Measurements from ENCODE around the gene PDPK1. TPM values are rescaled to one million over a fixed set of nuclear protein-coding genes. Genes with fewer than 3 reads are reported as not detected.
"Not testable (repeated sequence)": the region's sequence is repeated elsewhere in the genome, so short reads cannot be mapped to it uniquely, and the experiment has no call there.

PDPK1 gene
- total RNA-seq, 2 experiments from 2014 or later = 43.5 to 45.2 TPM

GRCh38 chr16:2530629-2531318 lies 7.0 kb upstream of the PDPK1 start:
- ChIA-PET POLR2A (interaction anchor here (1.2 to 3.7 kb wide), 5 partner anchors 8 to 385 kb away, joined by 3 to 67 read pairs (median 4); partner anchors contain the start of genes AMDHD2 and ATP6V0C), CTCF (interaction anchor here (0.6 kb wide), 2 partner anchors 110 to 508 kb away, joined by 3 to 4 read pairs; no protein-coding TSS in a partner anchor)
- Mint-ChIP-seq H3K36me3 (ENCODE audit: low read depth) (peaks cover 6% of the 10 kb centered on the region), H3K27ac (peak overlapping the region; percentile 100), H3K4me1 (peaks cover 26% of the 10 kb centered on the region), H3K27me3 (no peaks in the 10 kb centered on the region), H3K9me3 (no peaks in the 10 kb centered on the region), H3K4me3 (peak overlapping the region; percentile 98)
- DNase-seq = no peak

GRCh38 chr16:2531371-2531695 lies 6.5 kb upstream of the PDPK1 start, which contains the start of gene CEMP1:
CEMP1 (minus strand) TSS chr16:2531408; CDS start chr16:2531073, 335 bp downstream.
- CTCF ChIA-PET = interaction anchor here (0.6 kb wide), 2 partner anchors 110 to 509 kb away, joined by 3 to 4 read pairs; no protein-coding TSS in a partner anchor
- no peaks in the 10 kb centered on the region for H3K9me3 Mint-ChIP-seq
- peaks cover 28% of the 10 kb centered on the region for H3K4me1 Mint-ChIP-seq
- H3K27me3 Mint-ChIP-seq = no peaks in the 10 kb centered on the region
- DNase-seq = no peak
- peak within 1 kb of the TSS; percentile 98 for H3K4me3 Mint-ChIP-seq
- peak within 1 kb of the TSS; percentile 100 for H3K27ac Mint-ChIP-seq
- POLR2A ChIA-PET = interaction anchor here (1.2 to 3.7 kb wide), 6 partner anchors 9 to 385 kb away, joined by 3 to 67 read pairs (median 6); partner anchors contain the start of genes AMDHD2, ATP6V0C and PGP
- H3K36me3 Mint-ChIP-seq (ENCODE audit: low read depth) = peaks cover under 1% of the 10 kb centered on the region

GRCh38 chr16:2531696-2532493 lies 5.9 kb upstream of the PDPK1 start:
- H3K4me3 Mint-ChIP-seq = peak overlapping the region; percentile 98
- no peaks in the 10 kb centered on the region for H3K27me3 Mint-ChIP-seq

GRCh38 chr16:2532494-2533141 lies 5.2 kb upstream of the PDPK1 start:
- H3K27ac Mint-ChIP-seq = peak overlapping the region; percentile 100
- CTCF ChIA-PET = interaction anchor here (1.1 kb wide), 1 partner anchor 12 kb away, joined by 6 read pairs; the partner anchor contains the start of gene AMDHD2
- H3K4me3 Mint-ChIP-seq = peak overlapping the region; percentile 98
- H3K27me3 Mint-ChIP-seq = no peaks in the 10 kb centered on the region
- H3K4me1 Mint-ChIP-seq = peaks cover 34% of the 10 kb centered on the region
- DNase-seq = peak; percentile 74
- no peaks in the 10 kb centered on the region for H3K36me3 Mint-ChIP-seq (ENCODE audit: low read depth)
- no peaks in the 10 kb centered on the region for H3K9me3 Mint-ChIP-seq
- POLR2A ChIA-PET = interaction anchor here (0.7 to 3.7 kb wide), 11 partner anchors 8 to 1164 kb away, joined by 3 to 67 read pairs (median 4); partner anchors contain the start of genes AMDHD2, ATP6V0C, PGP and TRAF7

More at GRCh38 chr16:2531696-2532493, 5.9 kb upstream of the PDPK1 start:
- Mint-ChIP-seq H3K4me1 (peaks cover 31% of the 10 kb centered on the region), H3K36me3 (ENCODE audit: low read depth) (no peaks in the 10 kb centered on the region), H3K9me3 (no peaks in the 10 kb centered on the region), H3K27ac (peak overlapping the region; percentile 100)
- POLR2A ChIA-PET = interaction anchor here (1.0 to 3.7 kb wide), 13 partner anchors 8 to 1111 kb away, joined by 3 to 67 read pairs (median 4); partner anchors contain the start of genes AMDHD2, ATP6V0C, PGP and TRAF7
- DNase-seq = peak; percentile 99
- CTCF ChIA-PET = interaction anchor here (0.6 to 1.1 kb wide), 2 partner anchors 11 to 509 kb away, joined by 4 to 6 read pairs; partner anchors contain the start of gene AMDHD2

- DNase-seq = not testable (repeated sequence)
These were observed 4.6 kb upstream of the PDPK1 start for GRCh38 chr16:2533142-2533755.

GRCh38 chr16:2533912-2534311 lies 3.9 kb upstream of the PDPK1 start:
- no peaks in the 10 kb centered on the region for H3K9me3 Mint-ChIP-seq
- peaks cover 38% of the 10 kb centered on the region for H3K4me1 Mint-ChIP-seq
- ChIA-PET POLR2A (interaction anchor here (1.4 to 3.7 kb wide), 2 partner anchors 14 to 19 kb away, joined by 3 to 67 read pairs; partner anchors contain the start of gene AMDHD2), CTCF (no interaction called here)
- H3K36me3 Mint-ChIP-seq (ENCODE audit: low read depth) = peaks cover 2% of the 10 kb centered on the region
- no peaks in the 10 kb centered on the region for H3K27me3 Mint-ChIP-seq
- peak overlapping the region; percentile 52 for H3K4me3 Mint-ChIP-seq
- no peak for DNase-seq
- peak overlapping the region; percentile 76 for H3K27ac Mint-ChIP-seq

More at GRCh38 chr16:2533142-2533755, 4.6 kb upstream of the PDPK1 start:
- peaks cover 34% of the 10 kb centered on the region for H3K4me1 Mint-ChIP-seq
- not testable (repeated sequence) for H3K9me3 Mint-ChIP-seq; H3K27me3 Mint-ChIP-seq; H3K36me3 Mint-ChIP-seq (ENCODE audit: low read depth)
- H3K4me3 Mint-ChIP-seq = peak overlapping the region; percentile 98
- CTCF ChIA-PET = interaction anchor here (1.1 kb wide), 1 partner anchor 13 kb away, joined by 6 read pairs; the partner anchor contains the start of gene AMDHD2
- POLR2A ChIA-PET = interaction anchor here (0.7 to 3.7 kb wide), 8 partner anchors 13 to 1163 kb away, joined by 3 to 67 read pairs (median 5); partner anchors contain the start of genes AMDHD2, ATP6V0C, PGP and TRAF7
- H3K27ac Mint-ChIP-seq = peak overlapping the region; percentile 100

GRCh38 chr16:2534335-2534734 lies 3.5 kb upstream of the PDPK1 start:
- POLR2A ChIA-PET = interaction anchor here (1.4 kb wide), 1 partner anchor 20 kb away, joined by 3 read pairs; no protein-coding TSS in a partner anchor
- CTCF ChIA-PET; DNase-seq; H3K9me3 Mint-ChIP-seq; H3K36me3 Mint-ChIP-seq (ENCODE audit: low read depth); H3K27me3 Mint-ChIP-seq: not testable (repeated sequence)
- Mint-ChIP-seq H3K4me1 (peaks cover 42% of the 10 kb centered on the region), H3K27ac (peak overlapping the region; percentile 76), H3K4me3 (peak overlapping the region; percentile 52)

- ChIA-PET CTCF (no interaction called here), POLR2A (interaction anchor here (0.6 to 1.5 kb wide), 3 partner anchors 11 to 63 kb away, joined by 3 to 5 read pairs (median 3); partner anchors contain the start of gene AMDHD2)
- Mint-ChIP-seq H3K27ac (no peak overlapping the region), H3K9me3 (no peaks in the 10 kb centered on the region), H3K4me3 (peak overlapping the region; percentile 32), H3K4me1 (peaks cover 53% of the 10 kb centered on the region), H3K36me3 (ENCODE audit: low read depth) (peaks cover 9% of the 10 kb centered on the region), H3K27me3 (no peaks in the 10 kb centered on the region)
- DNase-seq = no peak
These were observed 2.2 kb upstream of the PDPK1 start for GRCh38 chr16:2535625-2536013.

GRCh38 chr16:2539192-2539844 lies 1.5 kb downstream of the PDPK1 start:
- H3K36me3 Mint-ChIP-seq (ENCODE audit: low read depth) = peaks cover 13% of the 10 kb centered on the region
- POLR2A ChIA-PET = interaction anchor here (2.6 kb wide), 1 partner anchor 19 kb away, joined by 21 read pairs; the partner anchor contains the start of gene AMDHD2
- DNase-seq, CTCF ChIA-PET, H3K27me3 Mint-ChIP-seq, H3K9me3 Mint-ChIP-seq: not testable (repeated sequence)
- H3K4me3 Mint-ChIP-seq = peak overlapping the region; percentile 82
- H3K27ac Mint-ChIP-seq = peak overlapping the region; percentile 62
- peaks cover 38% of the 10 kb centered on the region for H3K4me1 Mint-ChIP-seq

- POLR2A ChIA-PET, CTCF ChIA-PET, DNase-seq, H3K27me3 Mint-ChIP-seq, H3K9me3 Mint-ChIP-seq: not testable (repeated sequence)
- peak overlapping the region; percentile 82 for H3K4me3 Mint-ChIP-seq
- H3K4me1 Mint-ChIP-seq = peaks cover 38% of the 10 kb centered on the region
- peaks cover 13% of the 10 kb centered on the region for H3K36me3 Mint-ChIP-seq (ENCODE audit: low read depth)
- H3K27ac Mint-ChIP-seq = peak overlapping the region; percentile 62
These were observed 2.1 kb downstream of the PDPK1 start for GRCh38 chr16:2539845-2540458.

- Mint-ChIP-seq H3K36me3 (ENCODE audit: low read depth) (peaks cover 13% of the 10 kb centered on the region), H3K4me1 (peaks cover 38% of the 10 kb centered on the region)
- DNase-seq, H3K27ac Mint-ChIP-seq, H3K27me3 Mint-ChIP-seq, POLR2A ChIA-PET, H3K9me3 Mint-ChIP-seq, CTCF ChIA-PET, H3K4me3 Mint-ChIP-seq: not testable (repeated sequence)
These were observed 3.1 kb downstream of the PDPK1 start for GRCh38 chr16:2540912-2541311.

Data from activated CD4-positive, alpha-beta memory T cell treated with anti-CD3 and anti-CD28 coated beads, Interleukin-2, amount 10 ng/mL, durations not matched to agents 7 days and 5 days (primary cell).